Limb (tissue), 2 donors: ENCODE results near the gene ATXN2.

Experiments
- DNase-seq, 2 donors: peaks; one replicate each; pipeline ENCODE4 v3.0.0-alpha.2; 2016; ENCODE audit errors: extremely low spot score in 2 of 2

Gene ATXN2

DNA sequence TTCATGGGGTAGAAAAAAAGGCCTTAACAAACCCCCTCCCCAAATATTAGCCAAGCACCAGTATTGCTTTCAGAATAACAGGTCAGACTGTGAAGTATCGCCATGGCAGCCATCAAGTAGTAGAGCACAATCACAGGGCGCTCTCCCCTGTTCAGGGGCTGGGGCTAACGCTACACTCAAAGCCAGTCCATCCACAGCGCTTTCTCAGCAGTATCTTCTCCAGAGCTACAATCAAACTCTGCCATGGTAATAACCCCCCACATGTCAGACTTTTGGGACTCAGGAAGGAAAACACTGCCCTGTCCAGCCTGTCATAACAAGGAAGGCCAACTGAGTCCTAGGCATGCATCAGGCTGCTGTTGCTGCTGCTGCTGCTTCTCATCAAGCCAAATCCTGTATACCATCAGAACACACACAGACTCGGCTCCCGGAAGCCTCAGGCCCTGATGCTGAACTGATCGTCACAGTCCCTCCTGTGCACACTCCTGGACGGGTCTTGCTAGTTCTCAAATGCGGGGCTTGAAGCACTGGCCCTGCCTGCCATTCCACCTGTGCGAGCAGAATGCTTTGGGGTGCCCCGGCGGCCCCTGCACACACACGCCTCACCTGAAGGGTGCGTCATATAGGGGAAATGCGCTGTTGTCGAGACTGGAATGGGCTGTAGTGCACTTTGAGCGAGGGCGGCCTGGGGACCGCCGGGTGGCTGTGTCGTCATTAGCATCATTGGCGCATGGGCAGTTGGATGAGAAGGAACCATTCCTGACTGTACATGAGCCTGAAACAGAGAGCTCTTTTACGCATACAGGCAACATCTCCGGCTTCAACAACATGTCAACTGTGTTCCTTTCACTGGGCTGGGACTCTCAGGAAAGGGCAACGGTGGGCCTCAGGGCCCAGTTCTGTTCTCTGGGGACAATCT lies 145.8 kb downstream of the ATXN2 start:
- DNase-seq, result no peak

DNA sequence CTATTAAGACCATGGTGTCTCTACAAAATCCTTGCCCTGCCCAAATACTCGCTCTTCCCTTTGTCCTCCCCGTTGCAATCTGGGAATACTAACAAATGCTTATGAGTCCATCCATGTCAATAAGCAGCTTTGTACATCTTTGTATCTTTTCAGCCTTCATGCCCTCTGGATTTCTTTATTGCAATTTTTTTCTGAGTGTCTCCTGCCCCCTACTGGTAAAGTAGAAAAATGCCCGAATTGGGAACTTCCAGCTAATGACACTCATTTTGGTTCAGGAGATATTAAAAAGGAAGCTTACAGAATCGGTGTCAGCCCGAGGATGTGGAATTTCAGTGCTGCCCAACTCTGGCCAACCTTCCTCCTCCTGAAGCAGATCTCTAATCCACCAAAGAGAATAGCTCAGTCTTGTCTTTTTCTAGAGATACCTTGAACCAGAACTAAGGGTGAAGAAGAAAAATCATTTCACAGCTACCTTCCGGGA lies 147.4 kb downstream of the ATXN2 start:
- peak in 1 of 2 donors; percentile 65 for DNase-seq

GRCh38 chr12:111451232-111451631 lies 147.9 kb downstream of the ATXN2 start:
- no peak for DNase-seq

GRCh38 chr12:111450676-111451075 lies 148.4 kb downstream of the ATXN2 start:
- no peak for DNase-seq

DNA sequence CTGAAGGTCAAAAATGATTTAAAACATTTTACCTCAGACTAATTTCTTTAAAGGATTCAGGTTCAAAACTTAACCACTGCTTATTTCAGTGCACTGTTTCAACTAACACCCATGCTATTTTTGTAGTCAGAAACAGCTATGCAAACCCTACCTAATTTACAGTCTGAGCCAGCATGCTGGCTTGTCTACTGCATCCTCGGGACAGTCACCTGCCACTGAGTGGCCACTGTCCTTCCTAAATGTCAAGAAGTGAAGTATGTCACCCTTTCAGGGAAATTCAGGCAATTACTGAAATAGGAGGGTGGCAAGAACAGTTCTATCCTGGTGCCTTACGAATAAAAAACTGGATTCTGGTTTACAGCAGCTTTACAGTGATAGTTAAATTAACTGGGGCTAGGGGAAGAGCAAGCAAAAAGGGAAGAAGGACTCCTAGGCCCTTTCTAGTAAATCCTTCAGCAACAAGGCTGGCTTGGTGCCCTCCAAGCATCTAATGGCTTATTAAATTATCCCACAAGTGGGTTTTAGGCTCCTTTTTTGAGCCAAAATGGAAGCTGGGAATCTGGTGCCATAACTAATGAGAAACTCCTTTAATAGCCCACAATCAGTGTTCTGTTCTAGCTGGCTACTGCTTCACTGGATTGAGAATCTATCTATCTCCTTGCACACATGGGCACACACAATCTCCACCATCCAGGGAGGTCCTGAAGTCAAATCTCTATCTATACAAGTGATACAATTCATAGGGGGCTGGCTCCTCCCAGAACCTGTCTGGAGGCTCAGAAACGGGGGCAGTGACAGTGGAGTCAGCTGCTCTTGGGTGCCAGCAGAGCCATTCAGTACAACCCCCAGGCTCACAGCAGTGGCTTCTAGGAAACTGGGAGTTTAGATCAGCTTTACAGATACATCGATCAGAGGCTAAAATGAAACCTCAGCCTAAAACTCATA lies 150.0 kb downstream of the ATXN2 start:
- no peak for DNase-seq

- DNase-seq, result no peak
Observed at GRCh38 chr12:111448266-111448830, 150.8 kb downstream of the ATXN2 start.

GRCh38 chr12:111447571-111448265 lies 151.4 kb downstream of the ATXN2 start:
- no peak for DNase-seq

DNA sequence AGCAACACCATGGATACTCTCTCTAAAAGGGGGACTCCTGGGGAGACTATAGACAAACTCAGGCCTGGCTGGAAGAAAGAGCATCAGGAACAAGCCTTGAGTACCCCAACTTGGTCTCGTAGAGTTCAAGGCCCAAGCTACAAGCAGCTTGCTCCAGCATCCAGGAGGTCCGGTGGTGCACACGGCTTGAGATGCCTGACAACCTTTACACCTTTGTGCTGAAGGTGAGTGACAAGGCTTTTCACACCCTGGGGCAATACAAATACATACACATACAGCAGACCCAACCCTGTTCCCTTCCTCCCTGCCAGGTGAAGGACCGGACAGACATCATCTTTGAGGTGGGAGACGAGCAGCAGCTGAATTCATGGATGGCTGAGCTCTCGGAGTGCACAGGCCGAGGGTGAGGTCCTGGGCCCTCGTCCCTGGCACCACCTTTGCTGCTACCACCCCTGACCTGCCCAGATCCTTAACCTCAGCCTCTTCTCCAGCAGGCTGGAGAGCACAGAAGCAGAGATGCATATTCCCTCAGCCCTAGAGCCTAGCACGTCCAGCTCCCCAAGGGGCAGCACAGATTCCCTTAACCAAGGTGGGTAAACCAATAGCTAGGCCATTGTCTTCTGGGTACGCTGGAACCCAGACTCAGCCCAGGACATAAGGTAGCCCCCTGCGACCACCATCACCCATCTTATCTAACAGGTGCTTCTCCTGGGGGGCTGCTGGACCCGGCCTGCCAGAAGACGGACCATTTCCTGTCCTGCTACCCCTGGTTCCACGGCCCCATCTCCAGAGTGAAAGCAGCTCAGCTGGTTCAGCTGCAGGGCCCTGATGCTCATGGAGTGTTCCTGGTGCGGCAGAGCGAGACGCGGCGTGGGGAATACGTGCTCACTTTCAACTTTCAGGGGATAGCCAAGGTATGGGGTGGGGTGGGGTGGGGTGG lies 152.2 kb downstream of the ATXN2 start:
- no peak for DNase-seq

DNA sequence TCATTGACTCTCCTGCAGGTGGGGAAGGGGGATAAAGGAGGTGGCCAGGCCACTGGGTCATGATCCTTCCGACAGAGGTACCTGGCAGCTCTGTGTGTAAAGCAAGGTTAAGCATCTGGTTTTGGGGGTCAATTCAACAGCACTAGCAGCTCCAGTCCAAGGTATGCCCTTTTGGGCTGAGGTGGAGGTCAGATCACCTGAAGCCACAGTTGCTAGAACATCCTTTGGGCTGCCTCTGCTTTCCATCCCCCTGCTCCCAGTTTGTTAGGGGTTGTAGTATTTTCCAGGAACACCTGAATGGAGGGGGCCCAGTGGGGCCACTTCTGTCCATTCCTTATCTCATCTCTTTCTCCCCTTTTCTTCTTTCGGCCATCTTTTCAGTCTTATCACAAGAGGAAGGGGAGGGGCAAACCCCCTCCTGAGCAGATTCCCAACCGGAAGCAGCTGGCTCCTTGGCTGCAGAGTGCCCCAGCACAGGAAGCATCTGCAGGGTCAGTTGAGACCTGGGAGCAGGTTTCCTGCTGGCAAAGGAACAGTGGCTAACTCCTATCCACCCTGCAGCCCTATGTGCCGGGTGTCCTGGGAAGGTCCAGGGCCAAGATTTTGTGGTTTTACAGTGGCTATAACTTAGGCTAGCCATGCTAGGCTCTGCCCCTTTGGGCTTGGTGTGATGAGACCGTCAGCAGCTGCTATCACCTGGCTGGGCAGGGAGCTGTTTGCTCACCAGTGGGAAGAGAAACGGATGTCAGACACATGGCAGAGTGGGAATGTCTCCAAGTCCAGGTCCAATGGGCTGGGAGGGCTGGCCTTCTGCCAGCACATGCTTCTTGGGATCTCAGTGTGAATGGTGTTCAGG lies 153.2 kb downstream of the ATXN2 start:
- no peak for DNase-seq

- peak; percentile 25 to 36 for DNase-seq
Observed at GRCh38 chr12:111444925-111445725, 154.0 kb downstream of the ATXN2 start.

DNA sequence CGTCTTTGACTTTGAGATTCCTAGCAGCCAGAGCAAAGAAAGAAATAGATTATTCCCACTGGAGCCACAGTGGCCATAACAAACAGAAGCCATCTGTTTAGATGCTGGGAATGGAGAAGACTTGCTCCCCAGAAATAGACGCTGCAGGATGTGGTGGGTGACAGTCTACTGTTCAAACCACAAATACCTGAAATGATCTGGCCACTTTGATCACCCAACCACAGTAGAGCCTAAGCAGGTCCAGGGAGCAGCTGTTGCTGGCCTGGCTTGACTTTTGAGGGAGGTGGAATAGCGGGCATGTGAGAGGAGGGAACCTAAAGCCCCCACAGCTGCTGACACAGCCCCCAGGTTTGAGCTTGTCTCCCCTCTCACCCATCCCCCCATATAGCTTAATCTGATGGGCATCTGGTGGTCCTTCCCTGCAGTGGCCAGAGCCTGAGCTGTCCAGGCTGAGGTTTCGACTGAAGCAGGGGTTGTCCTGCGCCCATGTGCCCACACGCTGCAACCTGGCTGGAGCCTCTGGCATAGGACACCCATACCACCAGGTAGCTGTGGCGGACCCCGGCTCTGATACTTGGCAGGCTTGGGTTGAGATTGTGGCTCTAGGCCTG lies 154.7 kb downstream of the ATXN2 start:
- peak in 1 of 2 donors; percentile 23 for DNase-seq

- DNase-seq, result peak in 1 of 2 donors; percentile 11
Observed at GRCh38 chr12:111443586-111443985, 155.5 kb downstream of the ATXN2 start.

DNA sequence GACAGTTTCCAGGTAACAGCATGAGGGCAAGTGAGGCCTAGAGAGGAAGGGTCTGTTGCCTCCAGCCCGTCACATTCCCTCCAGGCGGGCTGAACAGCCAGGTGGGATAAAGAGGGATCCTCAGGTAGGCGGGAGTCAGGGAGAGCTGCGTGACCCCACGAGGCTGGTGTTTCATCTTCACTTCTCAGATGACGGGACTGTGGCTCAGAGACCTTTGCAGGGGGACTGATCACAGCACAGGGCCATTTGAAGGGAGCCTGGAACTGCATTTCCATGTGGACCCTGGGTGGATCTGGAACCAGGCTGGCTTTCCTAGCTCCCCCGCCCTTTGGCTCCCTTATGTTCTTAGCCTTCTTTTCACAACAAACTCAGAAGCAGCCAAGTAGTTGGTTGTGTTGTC lies 156.0 kb downstream of the ATXN2 start:
- DNase-seq, result peak in 1 of 2 donors; percentile 22

GRCh38 chr12:111442301-111443045 lies 156.6 kb downstream of the ATXN2 start:
- peak in 1 of 2 donors; percentile 26 for DNase-seq

DNA sequence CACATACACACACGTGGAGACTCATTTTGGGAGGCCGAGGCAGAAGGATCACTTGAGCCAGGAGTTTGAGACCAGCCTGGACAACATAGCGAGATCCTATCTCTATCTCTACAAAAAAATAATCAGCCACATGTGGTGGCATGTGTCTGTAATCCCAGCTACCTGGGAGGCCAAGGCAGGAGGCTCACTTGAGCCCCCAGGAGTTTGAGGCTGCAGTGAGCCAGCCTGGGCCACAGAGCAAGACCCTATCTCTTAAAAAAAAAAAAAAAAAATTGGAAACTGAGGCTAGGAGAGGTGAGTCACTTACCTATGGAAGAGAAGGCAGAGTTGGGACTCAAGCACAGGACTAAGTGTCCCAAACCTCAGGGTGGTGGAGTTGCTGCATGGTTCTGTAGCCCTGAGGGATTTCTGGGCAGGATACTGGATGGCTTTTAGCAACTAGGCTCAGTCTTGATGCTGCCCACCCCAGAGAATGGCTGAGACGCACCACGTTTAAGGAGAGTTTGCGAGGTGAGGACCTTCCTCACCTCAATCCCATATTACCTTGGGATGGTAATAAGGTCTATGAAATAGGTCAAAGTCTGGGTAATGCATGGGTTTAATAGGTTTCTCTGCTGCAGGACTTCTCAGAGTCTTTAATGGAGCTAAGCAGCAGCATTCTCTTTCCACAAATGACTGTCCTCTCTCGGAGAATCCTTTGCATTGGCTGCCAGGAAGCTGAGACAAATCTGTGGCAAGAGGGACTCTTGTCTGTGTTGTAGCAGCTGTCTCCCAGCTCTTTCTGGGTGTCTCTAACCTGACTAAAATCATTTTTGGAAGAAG lies 157.8 kb downstream of the ATXN2 start:
- peak in 1 of 2 donors; percentile 6 for DNase-seq

DNA sequence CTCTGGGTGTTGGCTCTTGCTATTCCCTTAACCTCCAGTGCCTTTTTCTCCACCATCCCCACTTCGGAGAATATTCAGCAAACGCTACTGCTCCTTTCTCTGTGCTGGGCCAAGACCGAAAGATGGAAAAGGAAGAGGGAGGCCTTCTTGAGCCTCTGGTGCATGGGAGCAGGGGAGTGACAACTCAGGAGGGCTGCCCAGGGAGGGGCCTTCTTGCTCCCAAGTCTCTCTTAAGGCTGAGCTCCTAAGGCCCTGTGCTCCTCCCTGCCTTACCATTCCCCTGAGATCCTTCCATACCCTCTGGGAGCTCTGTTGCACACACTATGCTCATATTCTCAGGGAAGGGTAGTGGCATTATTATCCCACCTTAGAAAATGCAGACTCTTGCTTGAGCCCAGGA lies 158.5 kb downstream of the ATXN2 start:
- peak in 1 of 2 donors; percentile 9 for DNase-seq
